NB4 (cell line): ENCODE data around the gene HOXA6.

Experiments
- DNase-seq: peaks from one replicate; pipeline ENCODE4 v3.0.0; 2010; ENCODE audit warnings: low read depth
- H3K4me3 ChIP-seq: one replicate; pipeline ENCODE4 v1.5.1; 2011; ENCODE audit warnings: mild to moderate bottlenecking, low read depth, low read length, moderate library complexity
- CTCF ChIP-seq: IDR thresholded peaks from one replicate; pipeline ENCODE4 v1.5.1; 2012; ENCODE audit warnings: low read depth, low read length
- MAX ChIP-seq: IDR thresholded peaks from 2 replicates; pipeline ENCODE4 v1.6.1; 2011; ENCODE audit warnings: low read depth, low read length
- MYC ChIP-seq: IDR thresholded peaks from 2 replicates; pipeline ENCODE4 v1.6.1; 2011; ENCODE audit warnings: low read depth, low read length
- POLR2A ChIP-seq: IDR thresholded peaks from 2 replicates; pipeline ENCODE4 v1.6.1; 2011; ENCODE audit warnings: mild to moderate bottlenecking; ENCODE audit not compliant: insufficient read length; ENCODE audit errors: extremely low read depth

The HOXA6 gene

GRCh38 chr7:27154901-27155815 lies 7.6 kb upstream of the HOXA6 start:
- H3K4me3 ChIP-seq, result peak overlapping the region; percentile 45

GRCh38 chr7:27154369-27154768 lies 6.8 kb upstream of the HOXA6 start:
- no peak overlapping the region for H3K4me3 ChIP-seq
- TF ChIP-seq MAX (no peak), CTCF (no peak)
- DNase-seq, result no peak

More at GRCh38 chr7:27154901-27155815, 7.6 kb upstream of the HOXA6 start:
- TF ChIP-seq MAX, result no peak
- TF ChIP-seq MYC, result no peak
- no peak for TF ChIP-seq CTCF
- no peak for TF ChIP-seq POLR2A
- peak; percentile 55 for DNase-seq

- no peak for TF ChIP-seq CTCF
- no peak for TF ChIP-seq POLR2A
- no peak for TF ChIP-seq MAX
- no peak for TF ChIP-seq MYC
- DNase-seq, result no peak
- no peak overlapping the region for H3K4me3 ChIP-seq
Observed at GRCh38 chr7:27153526-27153925, 6.0 kb upstream of the HOXA6 start.

GRCh38 chr7:27152816-27153442 lies 5.4 kb upstream of the HOXA6 start:
- no peak for TF ChIP-seq MAX
- no peak for TF ChIP-seq MYC
- no peak for TF ChIP-seq CTCF
- TF ChIP-seq POLR2A, result no peak
- DNase-seq, result no peak
- H3K4me3 ChIP-seq, result no peak overlapping the region

- DNase-seq, result peak; percentile 23
- TF ChIP-seq MAX (no peak), POLR2A (no peak), CTCF (no peak), MYC (no peak)
- peak within 1 kb of the TSS; percentile 68 for H3K4me3 ChIP-seq
Observed at GRCh38 chr7:27151931-27152815, 4.6 kb upstream of the HOXA6 start, which contains the start of gene HOXA3. Gene HOXA3, minus strand, starts transcription at chr7:27152583. Its CDS starts 41,943 bp downstream, at chr7:27110640.
